Activated CD4-positive, alpha-beta T cell treated with anti-CD3 and anti-CD28 coated beads, Interleukin-2, Interleukin-4, amounts not matched to agents 100 ng/mL and 50 ng/mL, durations not matched to agents 16 hours and 8 hours (primary cell): ENCODE data around the gene FBXO45.
A peak's percentile ranks its signal among the peaks of the same experiment; 100 is the strongest.
"Not testable (repeated sequence)": the region's sequence is repeated elsewhere in the genome, so short reads cannot be mapped to it uniquely, and the experiment has no call there.

Experiments
- DNase-seq: peaks from one replicate; pipeline ENCODE4 v3.0.0-alpha.2; 2020; ENCODE audit warnings: low spot score

The FBXO45 gene

DNA sequence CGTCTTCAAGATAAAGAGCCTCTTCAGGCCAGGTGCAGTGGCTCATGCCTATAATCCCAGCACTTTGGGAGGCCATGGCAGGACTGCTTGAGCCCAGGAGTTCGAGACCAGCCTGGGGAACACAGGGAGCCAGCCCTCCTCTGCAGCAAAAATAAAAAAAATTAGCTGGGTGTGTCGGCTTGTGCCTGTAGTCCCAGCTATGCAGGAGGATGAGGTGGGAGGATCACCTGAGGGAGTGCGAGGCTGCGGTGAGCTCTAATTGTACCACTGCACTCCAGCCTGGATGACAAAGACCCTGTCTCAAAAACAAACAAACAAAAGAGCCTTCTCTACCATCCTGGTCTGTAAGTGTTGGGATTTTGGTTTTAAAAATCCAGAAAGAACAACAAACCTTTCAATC lies 11.2 kb upstream of the FBXO45 start:
- DNase-seq, result no peak

DNA sequence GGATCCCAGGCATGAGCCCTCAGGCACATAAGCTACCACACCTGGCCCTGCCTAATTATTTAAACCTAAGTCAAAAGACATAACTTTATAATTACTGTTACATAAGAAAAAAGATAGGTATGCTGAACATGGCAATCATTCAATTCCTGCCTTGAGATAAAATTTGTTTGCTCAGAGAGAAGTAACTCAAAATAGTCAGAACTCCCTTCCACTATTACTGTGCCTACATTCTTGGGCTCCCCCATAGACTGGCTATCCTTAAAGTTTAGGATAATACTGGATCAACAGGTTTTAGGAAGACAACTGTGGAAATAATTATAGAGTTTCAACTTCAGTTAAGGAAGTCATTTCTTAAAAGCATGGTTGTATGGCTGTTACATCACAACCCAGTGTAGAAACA lies 10.0 kb upstream of the FBXO45 start:
- no peak for DNase-seq

DNA sequence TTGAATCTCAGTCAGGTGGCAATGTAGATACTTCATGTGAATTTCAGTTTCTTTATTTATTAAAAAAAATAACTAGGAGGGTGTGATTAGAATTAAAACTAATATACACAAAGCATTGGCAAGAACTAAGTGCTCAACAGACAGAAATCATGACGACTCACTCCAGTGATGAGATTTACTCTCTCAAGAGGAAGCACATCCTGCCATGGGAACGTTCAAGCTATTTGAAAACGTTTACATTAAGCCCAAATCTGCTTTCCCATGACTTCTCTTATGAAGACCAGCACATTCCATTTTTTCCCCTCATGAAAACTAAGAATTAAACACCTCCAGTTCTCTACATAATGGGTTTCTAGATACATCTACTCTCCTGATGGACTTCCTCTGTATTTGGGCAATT lies 8.6 kb upstream of the FBXO45 start:
- no peak for DNase-seq

DNA sequence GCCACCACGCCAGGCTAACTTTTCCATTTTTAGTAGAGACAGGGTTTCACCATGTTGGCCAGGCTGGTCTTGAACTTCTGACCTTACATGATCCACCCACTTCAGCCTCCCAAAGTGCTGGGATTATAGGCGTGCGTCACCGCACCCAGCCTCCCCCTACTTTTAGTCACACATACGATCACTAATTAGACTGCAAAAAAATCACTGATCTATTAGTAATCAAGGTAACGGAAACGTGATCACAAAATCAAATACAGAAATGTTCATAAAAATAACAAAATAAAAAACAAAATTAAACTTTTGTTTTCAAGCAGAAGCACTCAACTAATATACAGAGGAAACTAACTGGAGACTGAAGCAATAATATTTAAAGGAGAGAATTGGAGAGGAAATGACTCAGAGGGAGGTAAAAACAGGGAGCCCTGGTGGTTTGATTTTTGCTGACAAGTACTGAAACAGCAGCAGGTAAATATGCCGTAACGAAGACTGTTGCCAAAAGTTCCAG lies 4.7 kb upstream of the FBXO45 start:
- DNase-seq, result peak; percentile 77

DNA sequence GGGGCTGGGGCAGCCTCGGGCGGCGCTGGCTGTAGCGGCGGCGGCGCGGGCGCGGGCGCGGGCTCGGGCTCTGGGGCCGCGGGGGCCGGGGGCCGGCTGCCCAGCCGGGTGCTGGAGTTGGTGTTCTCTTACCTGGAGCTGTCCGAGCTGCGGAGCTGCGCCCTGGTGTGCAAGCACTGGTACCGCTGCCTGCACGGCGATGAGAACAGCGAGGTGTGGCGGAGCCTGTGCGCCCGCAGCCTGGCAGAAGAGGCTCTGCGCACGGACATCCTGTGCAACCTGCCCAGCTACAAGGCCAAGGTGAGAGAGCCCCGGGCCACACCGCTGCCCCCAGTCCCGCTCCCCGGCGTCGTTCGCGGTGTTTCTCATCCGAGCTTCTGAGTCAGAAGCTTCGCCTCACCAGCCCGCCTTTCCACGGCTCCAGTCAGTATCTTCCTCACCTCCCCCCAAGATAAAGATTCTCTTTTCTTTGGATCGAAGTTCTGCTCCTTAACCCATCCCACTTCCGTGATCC lies 600 bp downstream of the FBXO45 start:
- peak; percentile 51 for DNase-seq

DNA sequence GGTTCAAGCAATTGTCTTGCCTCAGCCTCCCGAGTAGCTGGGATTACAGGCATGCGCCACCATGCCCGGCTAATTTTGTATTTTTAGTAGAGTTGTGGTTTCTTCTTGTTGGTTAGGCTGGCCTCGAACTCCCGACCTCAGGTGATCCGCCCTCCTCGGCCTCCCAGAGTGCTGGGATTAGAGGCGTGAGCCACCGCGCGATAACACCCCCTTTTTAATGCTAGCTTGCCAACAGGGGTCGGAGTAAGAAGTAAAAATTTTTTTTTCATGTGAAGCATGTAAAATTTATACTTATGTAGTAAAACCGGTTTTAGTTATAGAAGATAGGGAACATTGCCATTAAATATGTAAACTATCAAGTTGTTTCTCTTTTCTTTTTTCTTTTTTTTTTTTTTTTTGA lies 1.9 kb downstream of the FBXO45 start:
- not testable (repeated sequence) for DNase-seq

DNA sequence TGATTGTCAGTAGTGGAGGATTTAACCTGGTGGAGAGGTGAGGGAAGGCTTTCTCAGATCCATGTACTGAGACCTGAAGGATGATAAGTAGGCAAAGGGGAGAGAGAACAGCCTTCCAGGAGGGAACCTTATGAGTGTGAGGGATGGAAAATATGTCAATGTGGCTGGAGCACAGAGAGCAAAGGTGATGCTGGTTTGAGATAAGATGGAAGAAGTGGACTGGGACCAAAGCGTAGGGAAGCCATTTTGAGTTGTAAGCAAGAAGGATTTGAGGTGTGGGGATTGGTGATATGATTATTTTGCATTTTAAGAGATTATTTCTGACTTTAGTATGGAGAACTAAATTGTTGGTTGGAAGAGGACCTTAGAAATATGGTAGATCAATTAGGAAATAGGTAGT lies 3.9 kb downstream of the FBXO45 start:
- no peak for DNase-seq

DNA sequence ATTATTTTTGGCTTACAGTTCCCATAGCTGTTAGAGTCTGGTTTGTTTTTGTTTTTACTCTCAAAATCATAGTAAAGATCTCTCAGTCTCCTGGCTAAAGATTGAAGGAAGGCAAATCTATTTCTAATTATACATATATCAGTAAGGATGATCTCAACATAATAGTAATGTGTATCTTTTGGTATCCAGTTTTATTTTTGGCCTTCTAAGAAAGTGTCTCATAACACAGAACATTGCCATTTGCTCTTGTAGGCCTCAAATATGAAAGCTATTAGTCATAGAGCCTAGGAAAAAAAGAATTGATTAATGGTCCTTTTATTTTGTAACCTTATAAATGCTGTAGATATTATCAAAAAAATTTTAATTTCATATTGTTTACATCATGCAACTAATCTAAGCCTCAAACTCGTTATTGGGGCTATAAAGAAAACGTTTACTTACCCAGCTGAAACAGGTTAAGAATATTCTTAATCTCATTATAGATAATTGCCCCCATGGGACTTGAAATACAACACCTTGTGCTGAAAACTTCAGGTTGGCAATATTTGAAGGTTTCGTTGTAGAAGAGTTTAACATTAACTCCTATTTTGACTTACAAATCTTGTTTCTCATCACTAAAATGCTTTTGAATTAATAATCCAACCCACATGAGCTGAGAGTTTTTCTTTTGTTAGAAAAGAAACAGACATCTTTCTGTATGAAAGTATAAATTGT lies 16.7 kb downstream of the FBXO45 start:
- no peak for DNase-seq

DNA sequence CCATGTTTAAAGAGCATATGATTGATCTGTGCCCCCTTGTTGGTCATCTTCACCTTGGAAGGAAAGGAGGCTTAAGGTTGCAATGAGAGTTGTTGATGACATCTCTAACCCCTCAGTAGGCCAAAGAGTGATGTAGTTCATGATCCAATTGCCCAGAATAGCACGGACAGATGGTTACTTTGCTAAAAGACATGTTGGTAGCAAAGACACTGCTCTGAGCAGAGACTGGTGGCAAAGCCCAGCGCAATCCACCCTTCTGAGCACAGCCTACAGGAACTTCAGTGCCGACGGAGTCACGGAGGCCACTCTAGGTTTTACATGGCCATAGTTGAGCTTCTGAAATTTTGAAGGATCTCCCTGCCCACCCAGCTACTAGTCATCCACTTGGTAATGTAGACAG lies 21.8 kb downstream of the FBXO45 start:
- no peak for DNase-seq

DNA sequence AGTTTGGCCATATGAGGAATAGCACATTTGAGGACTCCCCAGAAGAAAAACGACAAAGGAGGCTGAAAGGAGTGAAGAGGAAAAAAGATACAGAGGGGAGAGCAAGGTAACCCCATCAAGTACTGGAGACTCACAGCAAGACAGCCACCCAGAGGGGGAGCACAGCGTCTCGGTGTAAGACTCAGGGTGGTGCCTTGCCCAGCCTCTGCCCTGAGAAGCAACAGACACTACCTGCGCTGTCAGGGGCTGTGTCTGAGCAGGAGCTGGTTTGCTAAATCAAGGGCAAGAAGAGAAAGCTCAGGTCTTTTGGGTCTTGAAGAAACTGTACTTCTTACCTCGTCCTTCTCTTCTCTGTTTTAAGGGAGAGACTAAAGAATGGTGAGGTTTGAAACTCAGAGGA lies 27.9 kb downstream of the FBXO45 start:
- no peak for DNase-seq

DNA sequence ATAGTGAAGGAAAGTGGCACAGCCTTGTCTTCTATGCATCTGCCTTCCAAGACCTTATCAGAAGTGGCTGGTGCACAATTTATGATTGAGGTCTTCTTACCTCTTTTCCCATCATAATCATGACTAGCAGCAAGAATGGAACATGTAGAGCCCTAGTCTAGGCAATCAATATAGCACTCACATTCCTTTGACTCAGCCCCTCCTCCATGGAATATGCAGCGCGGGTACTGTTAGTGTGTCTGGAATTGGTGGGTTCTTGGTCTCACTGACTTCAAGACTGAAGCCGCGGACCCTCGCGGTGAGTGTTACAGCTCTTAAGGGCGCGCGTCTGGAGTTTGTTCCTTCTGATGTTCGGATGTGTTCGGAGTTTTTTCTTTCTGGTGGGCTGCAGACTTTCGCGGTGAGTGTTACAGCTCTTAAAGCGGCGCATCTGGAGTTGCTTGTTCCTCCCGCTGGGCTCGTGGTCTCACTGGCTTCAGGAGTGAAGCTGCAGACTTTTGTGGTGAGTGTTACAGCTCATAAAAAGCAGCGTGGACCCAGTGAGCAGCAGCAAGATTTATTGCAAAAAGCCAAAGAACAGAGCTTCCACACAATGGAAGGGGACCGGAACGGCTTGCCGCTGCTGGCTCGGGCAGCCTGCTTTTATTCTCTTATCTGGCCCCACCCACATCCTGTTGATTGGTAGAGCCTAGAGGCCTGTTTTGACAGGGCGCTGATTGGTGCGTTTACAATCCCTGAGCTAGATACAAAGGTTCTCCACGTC lies 29.7 kb downstream of the FBXO45 start:
- peak; percentile 49 for DNase-seq

DNA sequence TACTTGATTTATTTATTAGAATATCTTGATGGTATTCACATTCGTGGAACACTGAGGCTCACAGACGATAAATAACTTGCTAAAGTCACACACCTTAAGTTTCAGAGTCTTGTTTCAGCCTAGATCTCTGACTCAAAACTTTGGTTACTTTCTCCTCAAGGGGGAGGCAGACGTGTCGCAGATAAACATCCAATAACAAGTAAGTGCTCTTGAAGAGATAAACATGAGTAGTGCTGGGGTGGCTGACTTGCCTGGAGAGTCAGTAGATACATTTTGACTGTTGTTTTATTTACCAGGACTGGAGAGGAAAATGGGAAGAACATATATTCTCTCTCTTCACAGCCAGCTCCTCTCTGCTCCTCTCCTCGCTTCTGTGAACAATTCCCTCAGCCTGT lies 31.3 kb downstream of the FBXO45 start:
- DNase-seq, result no peak

DNA sequence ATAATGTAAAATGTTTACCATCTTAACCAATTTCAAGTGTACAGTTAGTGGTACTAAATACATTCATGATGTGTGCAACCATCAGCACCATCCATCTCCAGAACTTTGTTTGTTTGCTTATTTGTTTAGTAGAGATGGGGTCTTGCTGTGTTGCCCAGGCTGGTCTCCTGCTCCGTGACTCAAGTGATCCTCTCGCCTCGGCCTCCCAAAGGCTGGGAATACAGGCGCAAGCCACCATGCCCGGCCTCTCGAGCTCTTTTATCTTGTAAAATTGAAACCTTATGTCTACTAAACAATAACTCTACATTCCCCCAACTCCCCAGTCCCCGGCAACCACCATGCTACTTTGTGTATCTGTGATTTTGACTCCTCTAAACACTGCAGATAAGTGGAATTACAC lies 31.9 kb downstream of the FBXO45 start:
- DNase-seq, result no peak

DNA sequence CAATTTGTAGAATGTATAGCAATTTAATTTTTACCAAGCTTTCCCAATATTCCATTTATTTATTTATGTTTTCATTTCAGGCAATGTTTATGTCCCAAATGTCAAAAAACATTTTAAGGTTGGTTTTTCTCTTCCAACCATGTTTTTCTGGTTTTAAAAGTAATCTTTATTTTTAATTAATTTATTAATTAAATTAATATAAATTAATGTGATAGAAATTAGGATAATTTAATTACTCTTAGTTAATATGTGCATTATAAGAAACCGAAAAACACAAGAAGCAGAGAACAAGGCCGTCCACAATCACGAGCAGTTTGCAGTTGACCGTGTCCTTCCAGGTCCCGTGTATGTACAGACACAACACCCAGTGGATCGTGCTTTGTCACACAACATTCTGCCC lies 34.2 kb downstream of the FBXO45 start:
- DNase-seq, result no peak

DNA sequence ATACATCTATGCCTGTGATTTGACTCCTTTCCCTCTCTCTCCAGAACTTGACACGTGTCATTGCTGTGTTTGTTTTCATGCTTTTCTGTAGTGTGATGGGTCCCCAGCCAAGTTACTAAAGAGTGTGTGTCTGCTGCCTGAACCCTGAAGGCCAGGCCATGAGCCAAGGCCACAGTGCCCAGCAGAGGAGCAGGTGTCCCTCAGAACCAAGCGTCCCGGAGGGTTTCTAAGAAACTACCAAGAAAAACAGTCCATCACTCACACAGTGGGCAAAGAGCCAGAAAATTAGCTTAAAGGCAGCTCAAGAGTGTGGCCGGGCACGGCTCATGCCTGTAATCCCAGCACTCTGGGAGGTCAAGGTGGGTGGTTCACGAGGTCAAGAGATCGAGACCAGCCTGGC lies 35.2 kb downstream of the FBXO45 start:
- no peak for DNase-seq

DNA sequence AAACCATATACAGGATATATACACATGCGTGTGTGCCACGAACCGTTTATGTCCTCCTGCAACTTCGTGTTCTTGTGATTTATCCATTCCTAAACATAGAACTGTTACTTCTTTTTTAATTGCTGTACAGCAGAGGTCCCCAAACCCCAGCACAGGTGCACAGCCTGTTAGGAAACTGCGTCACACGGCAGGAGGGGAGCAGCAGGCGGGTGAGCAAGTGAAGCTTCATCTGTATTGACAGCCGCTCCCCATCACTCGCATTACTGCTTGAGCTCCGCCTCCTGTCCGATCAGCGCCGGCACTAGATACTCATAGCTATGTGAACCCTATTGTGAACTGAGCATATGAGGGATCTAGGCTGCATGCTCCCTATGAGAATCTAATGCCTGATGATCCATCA lies 36.1 kb downstream of the FBXO45 start:
- DNase-seq, result peak; percentile 38

DNA sequence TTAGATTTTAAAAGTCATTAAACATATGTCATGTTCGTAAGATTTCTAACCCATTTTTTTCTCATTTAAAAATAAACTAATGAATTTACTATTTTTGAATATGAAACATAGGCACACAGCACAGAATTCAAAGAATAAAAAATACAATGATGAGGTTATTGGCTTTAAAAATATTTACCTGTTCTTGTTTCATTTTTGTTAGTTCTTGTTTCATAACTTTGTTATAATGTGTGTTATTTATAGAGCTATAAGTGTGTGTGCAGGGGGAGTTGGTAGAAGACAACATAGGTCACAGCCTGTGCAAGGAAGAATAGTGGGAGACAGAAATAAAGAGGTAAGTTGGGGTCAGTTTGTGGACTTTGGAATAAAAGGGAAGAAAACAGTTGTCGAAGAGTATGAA lies 40.2 kb downstream of the FBXO45 start:
- no peak for DNase-seq

DNA sequence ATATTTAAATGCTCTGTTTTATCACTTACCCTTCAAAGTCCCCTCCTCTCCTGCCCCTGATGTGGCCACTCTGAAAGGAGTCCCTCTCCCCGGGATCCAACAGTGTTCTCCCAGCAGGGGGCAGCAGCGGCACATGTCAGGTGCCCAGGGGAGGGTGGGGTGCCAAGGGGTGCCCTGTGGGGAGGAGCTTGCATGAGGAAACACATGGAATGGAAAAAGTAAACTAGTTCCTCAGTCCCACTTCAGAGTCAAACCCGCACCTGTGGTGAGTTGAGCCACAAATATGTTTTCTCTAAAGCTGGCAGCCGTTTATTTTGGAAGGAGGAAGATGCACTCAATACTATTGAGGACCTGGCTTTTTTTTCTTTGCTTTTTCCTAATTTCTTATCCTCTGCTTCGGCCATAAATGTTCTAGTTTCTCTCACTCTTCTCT lies 40.9 kb downstream of the FBXO45 start:
- DNase-seq, result peak; percentile 96

DNA sequence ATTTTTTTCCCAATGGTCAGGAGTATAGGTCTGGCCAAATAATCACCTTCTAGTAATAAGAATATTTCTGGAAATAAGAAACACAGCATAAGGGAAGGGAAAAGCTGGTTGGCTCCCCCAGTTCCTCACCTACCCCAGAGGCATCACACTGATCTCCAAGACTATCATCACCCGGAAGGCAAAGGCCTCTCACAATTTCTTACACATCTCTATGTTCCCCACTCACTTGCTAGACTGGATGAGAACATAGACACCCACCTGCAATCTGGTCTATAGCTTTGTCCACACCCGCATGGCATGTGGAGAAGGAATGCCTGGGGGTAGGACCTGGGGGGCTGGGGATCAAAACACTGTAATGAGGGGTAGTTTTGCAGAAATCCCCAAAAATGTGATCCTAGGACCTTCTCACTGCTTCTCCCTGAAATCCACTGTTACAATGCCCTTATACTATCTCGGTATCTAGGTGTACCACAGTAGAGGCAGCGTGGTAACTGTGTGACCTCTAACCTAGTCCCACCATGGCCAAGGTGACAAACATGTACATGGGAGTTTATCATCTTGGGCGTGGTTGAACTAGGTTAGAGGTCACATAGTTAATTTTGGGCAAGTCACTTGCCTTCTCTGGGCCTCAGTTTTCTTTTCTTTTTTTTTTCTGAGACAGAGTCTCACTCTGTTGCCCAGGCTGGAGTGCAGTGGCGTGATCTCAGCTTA lies 41.5 kb downstream of the FBXO45 start:
- no peak for DNase-seq

DNA sequence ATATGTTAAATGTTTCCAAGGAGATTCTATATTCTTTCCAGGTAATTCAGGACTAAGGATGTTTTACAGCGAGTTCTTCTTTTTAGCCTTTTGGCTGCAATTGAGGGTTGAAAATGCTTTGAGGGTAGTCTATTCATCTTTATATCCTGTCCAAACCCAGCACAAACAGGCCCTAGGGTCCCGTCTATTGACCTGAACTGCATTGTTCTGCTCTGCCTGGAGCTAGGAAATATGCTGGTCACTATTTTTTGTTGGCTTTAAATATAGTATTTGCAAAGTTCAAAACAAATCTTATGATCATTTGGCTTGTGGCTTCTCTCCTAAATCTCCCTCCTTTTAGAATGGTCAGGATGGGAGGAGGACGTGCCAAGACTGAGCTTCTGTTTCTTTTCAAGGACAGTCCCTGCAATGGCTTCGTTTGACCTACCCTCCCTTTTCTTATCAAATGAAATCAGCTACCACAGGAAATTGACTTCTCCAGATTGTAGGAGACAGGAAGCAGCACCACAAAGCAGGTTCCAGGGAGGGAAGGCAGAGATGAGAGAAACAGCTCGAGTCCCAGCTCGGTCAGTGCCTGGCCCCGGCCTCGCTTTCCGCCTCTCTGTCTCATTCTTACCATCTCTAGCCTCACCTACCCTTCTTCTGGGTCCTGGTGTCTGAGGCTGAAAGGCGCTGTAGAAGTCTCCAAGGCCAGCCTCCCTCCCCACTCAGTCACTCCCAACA lies 43.5 kb downstream of the FBXO45 start:
- DNase-seq, result no peak

DNA sequence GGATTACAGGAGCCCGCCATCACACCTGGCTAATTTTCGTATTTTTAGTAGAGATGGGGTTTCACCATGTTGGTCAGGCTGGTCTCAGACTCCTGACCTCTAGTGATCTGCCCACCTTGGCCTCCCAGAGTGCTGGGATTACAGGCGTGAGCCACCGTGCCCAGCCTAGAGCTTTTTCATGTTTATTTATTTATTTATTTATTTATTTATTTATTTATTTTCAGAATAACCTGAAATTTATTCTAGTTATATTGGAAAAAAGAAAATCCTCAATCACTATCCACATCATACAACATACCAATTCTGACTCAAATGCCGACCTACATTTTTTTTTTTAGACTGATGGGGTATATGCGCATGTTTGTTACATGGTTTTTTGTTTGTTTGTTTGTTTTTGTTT lies 46.8 kb downstream of the FBXO45 start:
- DNase-seq, result not testable (repeated sequence)

DNA sequence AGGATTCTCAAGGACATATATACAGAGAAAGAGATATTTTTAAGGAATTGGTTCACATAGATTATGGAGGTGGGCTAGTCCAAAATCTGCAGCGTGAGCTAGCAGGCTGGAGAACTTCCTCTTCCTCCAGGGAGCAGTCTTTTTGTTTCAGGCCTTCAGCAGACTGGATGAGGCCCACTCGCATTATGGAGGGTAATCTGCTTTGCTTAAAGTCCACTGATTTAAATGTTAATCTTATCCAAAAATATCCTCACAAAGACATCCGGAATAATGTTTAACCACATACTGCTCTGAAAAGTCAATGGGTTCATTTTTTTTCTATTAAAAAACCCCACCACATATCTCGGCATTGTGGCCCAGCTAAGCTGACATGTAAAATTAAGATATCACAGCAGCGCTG lies 48.8 kb downstream of the FBXO45 start:
- DNase-seq, result no peak
